Left forelimb (tissue), 1 donor: ENCODE data around the gene BICDL1.
"Not testable (repeated sequence)": the region's sequence is repeated elsewhere in the genome, so short reads cannot be mapped to it uniquely, and the experiment has no call there.

Experiments
- DNase-seq: peaks from one replicate; pipeline ENCODE4 v3.0.0-alpha.2; 2018; ENCODE audit warnings: low spot score

BICDL1 gene

GRCh38 chr12:119988472-119989360 lies at the start of gene BICDL1:
BICDL1 (plus strand) TSS chr12:119989236; CDS start chr12:119989869, 633 bp downstream.
- DNase-seq = peak; percentile 67

- DNase-seq = no peak
Measured at GRCh38 chr12:119940897-119941296, 48.1 kb upstream of the BICDL1 start.

DNA sequence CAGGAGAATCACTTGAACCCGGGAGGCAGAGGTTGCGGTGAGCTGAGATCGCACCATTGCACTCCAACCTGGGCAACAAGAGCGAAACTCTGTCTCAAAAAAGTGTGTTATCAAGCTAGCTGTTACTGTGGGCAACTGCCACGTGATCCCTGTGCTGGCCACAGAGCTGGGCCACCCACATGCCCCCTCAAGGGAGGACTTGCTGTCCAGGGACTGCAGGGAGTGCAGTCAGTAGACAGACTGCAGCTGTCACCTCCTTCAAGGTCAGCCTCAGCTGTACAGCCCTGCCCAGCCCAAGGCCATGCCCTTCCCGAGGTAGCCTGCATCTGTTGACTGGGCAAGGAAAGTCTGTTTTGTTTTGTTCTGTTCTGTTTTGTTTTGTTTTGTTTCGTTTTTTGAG lies 46.6 kb upstream of the BICDL1 start:
- DNase-seq = no peak

DNA sequence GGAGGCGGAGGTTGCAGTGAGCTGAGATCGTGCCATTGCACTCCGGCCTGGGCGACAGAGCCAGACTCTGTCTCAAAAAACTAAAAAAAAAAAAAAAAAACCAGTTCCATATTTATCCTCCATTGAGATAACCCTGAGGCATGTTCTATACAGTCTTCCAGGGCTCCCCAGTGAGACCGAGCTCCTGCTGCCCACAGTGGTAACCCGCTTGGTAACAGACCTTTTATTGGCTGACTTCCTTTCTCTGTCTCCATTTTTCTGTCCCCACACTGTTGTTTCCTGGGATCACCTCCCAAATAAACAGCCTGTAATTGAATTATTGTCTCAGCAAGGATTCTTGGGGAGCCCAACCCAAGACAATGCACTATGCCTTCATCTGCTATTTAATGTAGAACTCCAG lies 42.8 kb upstream of the BICDL1 start:
- no peak for DNase-seq

DNA sequence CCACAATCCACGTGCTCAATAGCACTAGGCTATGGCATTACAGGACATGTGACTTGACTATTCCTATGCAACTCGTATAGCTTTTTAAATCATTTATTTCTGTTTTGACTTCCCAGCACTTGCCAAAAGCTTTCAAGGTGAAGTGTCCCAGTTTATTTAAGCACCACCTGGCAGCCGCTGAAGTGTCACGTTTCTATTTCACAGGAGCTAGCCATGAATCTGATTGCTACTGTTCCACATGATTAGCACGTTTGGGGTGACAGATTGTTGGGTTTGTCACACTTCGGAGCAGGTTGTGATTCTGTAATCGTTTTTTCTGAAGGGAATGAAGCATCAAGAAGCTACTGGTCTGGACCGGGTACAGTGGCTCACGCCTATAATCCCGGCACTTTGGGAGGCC lies 39.9 kb upstream of the BICDL1 start:
- DNase-seq = no peak

DNA sequence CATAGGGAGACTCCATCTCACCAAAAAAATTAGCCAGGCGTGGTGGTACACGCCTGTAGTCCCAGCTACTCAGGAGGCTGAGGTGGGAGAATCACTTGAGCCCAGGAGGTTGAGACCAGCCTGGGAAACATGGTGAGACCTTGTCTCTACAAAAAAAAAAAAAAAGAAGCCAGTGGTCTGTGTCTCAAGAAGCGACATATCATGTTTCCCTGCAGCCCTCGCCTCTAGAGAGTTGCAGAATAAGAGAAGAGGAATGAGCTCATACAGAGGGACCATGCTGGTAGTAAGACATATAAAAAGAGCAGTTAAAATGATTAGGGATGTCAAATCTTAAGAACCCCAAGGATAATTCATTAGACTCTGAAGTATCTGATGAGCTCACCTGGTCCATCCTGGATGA lies 39.4 kb upstream of the BICDL1 start:
- DNase-seq = no peak

- DNase-seq = no peak
Measured at GRCh38 chr12:119956047-119956446, 33.0 kb upstream of the BICDL1 start.

DNA sequence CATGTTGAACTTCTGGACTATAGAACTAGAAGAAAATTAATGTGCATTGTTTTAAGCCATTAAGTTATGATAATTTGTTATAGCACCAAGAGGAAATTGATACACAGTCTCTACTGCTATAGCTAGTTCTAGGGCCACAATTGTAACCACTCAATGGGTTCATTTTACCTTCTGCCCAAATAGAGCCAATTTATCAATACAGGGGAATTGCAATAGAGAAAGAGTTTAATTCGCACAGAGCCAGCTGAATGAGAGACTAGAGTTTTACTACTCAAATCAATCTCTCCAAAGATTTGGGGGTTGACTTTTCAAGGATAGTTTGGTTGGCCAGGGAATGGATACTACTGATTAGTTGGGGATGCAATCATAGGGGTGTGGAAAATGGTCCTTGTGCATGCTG lies 31.9 kb upstream of the BICDL1 start:
- no peak for DNase-seq

- no peak for DNase-seq
Measured at GRCh38 chr12:119959435-119959834, 29.6 kb upstream of the BICDL1 start.

DNA sequence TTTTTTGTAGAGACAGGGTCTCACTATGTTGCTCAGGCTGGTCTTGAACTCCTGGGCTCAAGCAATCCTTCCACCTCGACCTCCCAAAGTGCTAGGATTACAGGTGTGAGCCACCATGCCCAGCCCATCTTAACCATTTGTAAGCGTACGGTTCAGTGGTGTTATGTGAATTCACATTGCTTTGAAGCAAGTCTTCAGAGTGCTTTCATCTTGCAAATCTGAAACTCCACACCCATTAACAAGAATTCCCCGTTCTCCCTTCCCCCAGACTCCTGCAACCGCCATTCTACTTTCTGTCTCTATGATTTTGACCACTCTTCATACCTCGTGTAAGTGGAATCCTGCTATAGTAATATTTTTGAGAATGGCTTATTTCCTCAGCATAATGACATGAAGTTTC lies 24.9 kb upstream of the BICDL1 start:
- no peak for DNase-seq

GRCh38 chr12:119964929-119965328 lies 24.1 kb upstream of the BICDL1 start:
- no peak for DNase-seq

GRCh38 chr12:119980242-119980641 lies 8.8 kb upstream of the BICDL1 start:
- no peak for DNase-seq

DNA sequence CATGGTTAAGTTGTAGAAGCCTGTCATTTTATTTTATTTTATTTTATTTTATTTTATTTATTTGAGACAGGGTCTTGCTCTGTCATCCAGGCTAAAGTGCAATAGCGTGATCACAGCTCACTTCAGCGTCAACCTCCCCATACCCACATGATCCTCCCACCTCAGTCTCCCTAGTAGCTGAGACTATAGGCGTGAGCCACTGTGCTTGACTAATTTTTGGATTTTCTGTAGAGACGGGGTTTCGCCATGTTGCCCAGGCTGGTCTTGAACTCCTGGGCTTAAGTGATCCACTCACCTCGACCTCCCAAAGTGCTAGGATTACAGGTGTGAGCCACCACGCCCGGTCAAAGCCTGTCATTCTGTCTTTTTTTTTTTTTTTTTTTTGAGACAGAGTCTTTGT lies 8.3 kb upstream of the BICDL1 start:
- DNase-seq = not testable (repeated sequence)

- DNase-seq = peak; percentile 65
Measured at GRCh38 chr12:119989361-119989730, 310 bp downstream of the BICDL1 start.

- DNase-seq = peak; percentile 88
Measured at GRCh38 chr12:119989731-119990381, 820 bp downstream of the BICDL1 start.

GRCh38 chr12:119990382-119990874 lies 1.4 kb downstream of the BICDL1 start:
- DNase-seq = no peak

DNA sequence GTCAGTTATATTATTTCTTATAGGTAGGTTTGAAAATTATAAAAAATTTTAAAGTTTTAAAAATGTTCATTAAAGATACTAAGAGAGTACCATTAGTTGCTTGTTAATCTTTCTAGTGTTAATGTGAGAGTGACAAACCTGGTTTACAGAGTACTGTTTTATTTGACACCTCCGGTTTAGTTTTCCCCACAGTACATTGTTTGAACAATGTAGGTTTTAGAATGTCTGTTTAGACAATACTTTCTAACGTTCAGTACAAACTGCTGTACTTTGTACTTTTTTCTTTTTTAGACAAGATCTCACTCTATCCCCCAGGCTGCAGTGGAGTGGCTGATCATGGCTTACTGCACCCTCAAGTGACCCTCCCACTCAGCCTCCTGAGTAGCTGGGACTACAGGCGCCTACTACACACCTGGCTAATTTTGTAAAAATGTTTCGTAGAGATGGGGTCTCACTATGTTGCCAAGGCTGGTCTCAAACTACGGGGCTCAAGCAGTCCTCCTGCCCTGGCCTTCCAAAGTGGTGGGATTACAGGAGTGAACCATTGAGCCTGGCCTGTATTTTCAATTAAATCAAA lies 3.2 kb downstream of the BICDL1 start:
- no peak for DNase-seq

GRCh38 chr12:119994892-119995658 lies 6.0 kb downstream of the BICDL1 start:
- no peak for DNase-seq

GRCh38 chr12:119996417-119996816 lies 7.4 kb downstream of the BICDL1 start:
- no peak for DNase-seq

- DNase-seq = no peak
Measured at GRCh38 chr12:119998471-119999245, 9.6 kb downstream of the BICDL1 start.

DNA sequence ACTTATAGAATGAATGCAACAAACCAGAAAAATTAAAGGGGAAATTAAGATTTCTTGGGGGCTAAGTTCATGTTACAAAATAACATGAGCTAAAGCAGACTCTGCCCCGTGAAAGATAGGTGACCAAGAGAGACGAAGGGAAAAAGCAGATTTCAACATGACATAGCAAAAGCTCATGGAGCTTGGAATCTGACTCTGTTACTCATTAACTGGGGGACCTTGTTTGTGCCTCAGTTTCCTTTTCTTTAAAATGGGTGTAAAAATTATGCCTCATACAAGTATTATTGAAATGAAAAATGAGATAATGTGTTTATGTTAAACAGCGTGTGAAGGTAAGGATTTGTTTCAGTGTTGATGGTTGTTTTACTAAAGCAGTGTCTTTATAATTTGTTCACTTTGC lies 11.5 kb downstream of the BICDL1 start:
- no peak for DNase-seq
